NCI-H2081 treated with DMSO at 0.1 percent for 48 hours (cell line): ENCODE measurements around the gene WDR33.

ENCODE experiments used
- DNase-seq: peaks from one replicate; lab custom pipeline; 2025; lab: John Stamatoyannopoulos, UW

The WDR33 gene

GRCh38 chr2:127695491-127696472 lies 115.2 kb downstream of the WDR33 start:
- DNase-seq: no peak

- no peak for DNase-seq
Observed at GRCh38 chr2:127694986-127695385, 116.0 kb downstream of the WDR33 start.

- DNase-seq: no peak
Observed at GRCh38 chr2:127690696-127691095, 120.3 kb downstream of the WDR33 start.

- DNase-seq: no peak
Observed at GRCh38 chr2:127688405-127688804, 122.6 kb downstream of the WDR33 start.

- no peak for DNase-seq
Observed at GRCh38 chr2:127685410-127686080, 125.4 kb downstream of the WDR33 start.

GRCh38 chr2:127683757-127684156 lies 127.2 kb downstream of the WDR33 start:
- DNase-seq: no peak

GRCh38 chr2:127683056-127683455 lies 127.9 kb downstream of the WDR33 start:
- no peak for DNase-seq

GRCh38 chr2:127681976-127682857 lies 128.8 kb downstream of the WDR33 start:
- no peak for DNase-seq

- no peak for DNase-seq
Observed at GRCh38 chr2:127681288-127681804, 129.6 kb downstream of the WDR33 start.

- DNase-seq: no peak
Observed at GRCh38 chr2:127680706-127681287, 130.2 kb downstream of the WDR33 start.

- no peak for DNase-seq
Observed at GRCh38 chr2:127679680-127680361, 131.2 kb downstream of the WDR33 start.

GRCh38 chr2:127678991-127679390 lies 132.0 kb downstream of the WDR33 start:
- DNase-seq: no peak

GRCh38 chr2:127678531-127678930 lies 132.4 kb downstream of the WDR33 start:
- no peak for DNase-seq

GRCh38 chr2:127676906-127677305 lies 134.1 kb downstream of the WDR33 start:
- no peak for DNase-seq

GRCh38 chr2:127675331-127676261 lies 135.4 kb downstream of the WDR33 start, which contains the start of gene LIMS2:
LIMS2 (minus strand) TSS chr2:127675530; CDS start chr2:127675024, 506 bp downstream.
- DNase-seq: no peak

GRCh38 chr2:127674241-127675209 lies 136.4 kb downstream of the WDR33 start:
- DNase-seq: no peak

- DNase-seq: no peak
Observed at GRCh38 chr2:127673291-127674069, 137.5 kb downstream of the WDR33 start.
